WTC11 (cell line): Measurements from ENCODE around the gene CBX1. TPM values are rescaled to one million over a fixed set of nuclear protein-coding genes. Genes with fewer than 3 reads are reported as not detected.

Experiments
- ATAC-seq: fragments of 200-7000 bp; cut with Tn5 transposase; 2 replicates; pipeline ENCODE4 v1.10.0; 2021; ENCODE audit warnings: mild to moderate bottlenecking, moderate library complexity
- CTCF ChIA-PET: fragments of 300-600 bp; sonication (Branson Sonifier 250); formaldehyde crosslinking; loops from one replicate; lab custom pipeline; 2021; ENCODE audit warnings: antibody characterized with exemption; lab: Charles Lee
- POLR2A ChIA-PET: fragments of 350-600 bp; sonication (Branson Sonifier 250); formaldehyde crosslinking; loops from one replicate; lab custom pipeline; 2021; ENCODE audit warnings: antibody characterized with exemption; lab: Charles Lee
- DNase-seq: peaks from one replicate; pipeline ENCODE4 v3.0.0; 2021; ENCODE audit warnings: low spot score
- H3K27ac Mint-ChIP-seq: 2 replicates; pipeline ENCODE4 v1.8.0; 2021; ENCODE audit warnings: mixed read lengths
- H3K27me3 Mint-ChIP-seq: 2 replicates; pipeline ENCODE4 v1.8.0; 2021; ENCODE audit warnings: low read depth, mild to moderate bottlenecking, moderate library complexity, mixed read lengths
- H3K36me3 Mint-ChIP-seq: 2 replicates; pipeline ENCODE4 v1.8.0; 2021; ENCODE audit warnings: mixed read lengths
- H3K4me1 Mint-ChIP-seq: 2 replicates; pipeline ENCODE4 v1.8.0; 2022; ENCODE audit warnings: mixed read lengths
- H3K4me3 Mint-ChIP-seq: 2 replicates; pipeline ENCODE4 v1.8.0; 2021; ENCODE audit warnings: mild to moderate bottlenecking, moderate library complexity, mixed read lengths
- H3K9me3 Mint-ChIP-seq: 2 replicates; pipeline ENCODE4 v1.8.0; 2021; ENCODE audit warnings: mixed read lengths
- CBFB ChIP-seq: sonication (generic); formaldehyde crosslinking; IDR thresholded peaks from 2 replicates; pipeline ENCODE4 v1.8.1; 2022; ENCODE audit warnings: mild to moderate bottlenecking, low read depth, missing genetic modification reagents
- CREM ChIP-seq: sonication (generic); formaldehyde crosslinking; IDR thresholded peaks from 2 replicates; pipeline ENCODE4 v1.8.1; 2022; ENCODE audit warnings: mild to moderate bottlenecking, missing genetic modification reagents, moderate library complexity
- E2F1 ChIP-seq: sonication (generic); formaldehyde crosslinking; IDR thresholded peaks from 2 replicates; pipeline ENCODE4 v1.8.0; 2022; ENCODE audit warnings: mild to moderate bottlenecking, missing genetic modification reagents
- FOXP4 ChIP-seq: sonication (generic); formaldehyde crosslinking; IDR thresholded peaks from 2 replicates; pipeline ENCODE4 v1.8.0; 2022; ENCODE audit warnings: mild to moderate bottlenecking, missing genetic modification reagents
- GABPB1 ChIP-seq: sonication (generic); formaldehyde crosslinking; IDR thresholded peaks from 2 replicates; pipeline ENCODE4 v1.8.1; 2023; ENCODE audit warnings: mild to moderate bottlenecking, missing genetic modification reagents
- GRHL2 ChIP-seq: fragments of 250-450 bp; sonication (Bioruptor Pico); IDR thresholded peaks from 2 replicates; pipeline ENCODE4 v1.8.0; 2022; ENCODE audit warnings: mild to moderate bottlenecking, moderate library complexity; ENCODE audit not compliant: insufficient replicate concordance, severe bottlenecking
- PRRX2 ChIP-seq: fragments of 250-450 bp; sonication (Bioruptor Pico); IDR thresholded peaks from 2 replicates; pipeline ENCODE4 v1.8.0; 2021; ENCODE audit warnings: mild to moderate bottlenecking
- RELA ChIP-seq: sonication (generic); formaldehyde crosslinking; IDR thresholded peaks from 2 replicates; pipeline ENCODE4 v1.8.1; 2022; ENCODE audit warnings: missing genetic modification reagents, mild to moderate bottlenecking, borderline replicate concordance
- SMAD3 ChIP-seq: sonication (generic); formaldehyde crosslinking; IDR thresholded peaks from 2 replicates; pipeline ENCODE4 v1.8.0; 2022; ENCODE audit warnings: missing genetic modification reagents, mild to moderate bottlenecking, borderline replicate concordance
- TEAD1 ChIP-seq: sonication (generic); formaldehyde crosslinking; IDR thresholded peaks from 2 replicates; pipeline ENCODE4 v1.8.0; 2022; ENCODE audit warnings: mild to moderate bottlenecking, missing genetic modification reagents
- TEAD4 ChIP-seq: sonication (generic); formaldehyde crosslinking; IDR thresholded peaks from 2 replicates; pipeline ENCODE4 v1.8.0; 2022; ENCODE audit warnings: mild to moderate bottlenecking, missing genetic modification reagents
- TP53 ChIP-seq: sonication (generic); formaldehyde crosslinking; IDR thresholded peaks from 2 replicates; pipeline ENCODE4 v1.8.1; 2023; ENCODE audit warnings: mild to moderate bottlenecking, missing genetic modification reagents
- ZNF425 ChIP-seq: fragments of 250-450 bp; sonication (Bioruptor Pico); conservative IDR thresholded peaks from 2 replicates; pipeline ENCODE4 v1.9.0; 2021; ENCODE audit warnings: mild to moderate bottlenecking
- ZNF512 ChIP-seq: sonication (generic); formaldehyde crosslinking; IDR thresholded peaks from 2 replicates; pipeline ENCODE4 v1.8.1; 2022; ENCODE audit warnings: missing genetic modification reagents, borderline replicate concordance
- ZNF532 ChIP-seq: fragments of 250-450 bp; sonication (Bioruptor Pico); IDR thresholded peaks from 2 replicates; pipeline ENCODE4 v1.9.0; 2021; ENCODE audit warnings: mild to moderate bottlenecking, borderline replicate concordance
- total RNA-seq: library from RNA; stranded (reverse); gene quantifications from 3 replicates; pipeline ENCODE4 v1.2.3, GENCODE V29; 2021

The CBX1 gene
- total RNA-seq, 1 experiment from 2014 or later = 162 TPM

- no peak for TF ChIP-seq ZNF512 (CRISPR knock-in tag)
- no peak for TF ChIP-seq PRRX2 (CRISPR knock-in tag)
- TF ChIP-seq RELA = no peak
- TF ChIP-seq FOXP4 = no peak
- TF ChIP-seq CBFB = no peak
- no peak for TF ChIP-seq ZNF425
- no peak for TF ChIP-seq TEAD1 (CRISPR knock-in tag)
- TF ChIP-seq SMAD3 = no peak
- no peak for TF ChIP-seq TEAD4 (CRISPR knock-in tag)
- no peak for TF ChIP-seq ZNF532 (CRISPR knock-in tag)
- TF ChIP-seq GRHL2 (CRISPR knock-in tag) = no peak
- no peak for TF ChIP-seq E2F1 (CRISPR knock-in tag)
Measured at GRCh38 chr17:48150597-48151001, 49.3 kb upstream of the CBX1 start (continued).

- ChIA-PET POLR2A (no interaction called here), CTCF (interaction anchor here (0.7 to 3.1 kb wide), 9 partner anchors 15 to 180 kb away, joined by 3 to 15 read pairs (median 3); no protein-coding TSS in a partner anchor)
- TF ChIP-seq TP53 = no peak
- TF ChIP-seq TEAD1 (CRISPR knock-in tag) = no peak
- no peak for TF ChIP-seq GABPB1 (CRISPR knock-in tag)
- TF ChIP-seq CREM = no peak
- Mint-ChIP-seq H3K9me3 (no peaks in the 10 kb centered on the region), H3K4me3 (no peak overlapping the region), H3K4me1 (peaks cover 32% of the 10 kb centered on the region), H3K36me3 (no peaks in the 10 kb centered on the region), H3K27me3 (peaks cover 5% of the 10 kb centered on the region), H3K27ac (no peak overlapping the region)
- DNase-seq (no peak), ATAC-seq (no peak)
Measured at GRCh38 chr17:48149787-48150463, 48.6 kb upstream of the CBX1 start.
